NCI-H82 treated with DMSO at 0.1 percent for 48 hours (cell line): ENCODE data around the gene PLCXD1.
"Not testable (repeated sequence)": the region's sequence is repeated elsewhere in the genome, so short reads cannot be mapped to it uniquely, and the experiment has no call there.

Experiments
- DNase-seq: peaks from one replicate; lab custom pipeline; 2025; ENCODE audit not compliant: unreplicated experiment; lab: John Stamatoyannopoulos, UW

PLCXD1 gene

GRCh38 chrX:316351-317325 lies 35.5 kb downstream of the PLCXD1 start:
- DNase-seq, result no peak

GRCh38 chrX:317424-318067 lies 36.4 kb downstream of the PLCXD1 start:
- DNase-seq, result no peak

GRCh38 chrX:318068-318738 lies 37.0 kb downstream of the PLCXD1 start:
- no peak for DNase-seq

- DNase-seq, result no peak
These were observed 37.8 kb downstream of the PLCXD1 start, which contains the start of gene GTPBP6 for GRCh38 chrX:318739-319578. TSS of gene GTPBP6 (minus strand) at chrX:318796. CDS start at chrX:318787, 9 bp downstream.

GRCh38 chrX:319579-320125 lies 38.5 kb downstream of the PLCXD1 start:
- DNase-seq, result no peak

GRCh38 chrX:320126-320783 lies 39.1 kb downstream of the PLCXD1 start:
- DNase-seq, result no peak

GRCh38 chrX:323721-324628 lies 42.8 kb downstream of the PLCXD1 start:
- no peak for DNase-seq

GRCh38 chrX:324664-325063 lies 43.5 kb downstream of the PLCXD1 start:
- not testable (repeated sequence) for DNase-seq

GRCh38 chrX:327660-328126 lies 46.5 kb downstream of the PLCXD1 start:
- no peak for DNase-seq

GRCh38 chrX:329291-329910 lies 48.2 kb downstream of the PLCXD1 start:
- no peak for DNase-seq

GRCh38 chrX:330141-330725 lies 49.1 kb downstream of the PLCXD1 start:
- not testable (repeated sequence) for DNase-seq

GRCh38 chrX:330726-331150 lies 49.6 kb downstream of the PLCXD1 start:
- DNase-seq, result no peak

GRCh38 chrX:331151-331824 lies 50.1 kb downstream of the PLCXD1 start:
- DNase-seq, result no peak

- DNase-seq, result no peak
These were observed 50.8 kb downstream of the PLCXD1 start for GRCh38 chrX:331825-332495.

- DNase-seq, result no peak
These were observed 51.3 kb downstream of the PLCXD1 start for GRCh38 chrX:332496-332860.

GRCh38 chrX:332916-333610 lies 51.9 kb downstream of the PLCXD1 start:
- DNase-seq, result no peak
